Activated CD8-positive, alpha-beta T cell treated with anti-CD3 and anti-CD28 coated beads for 36 hours (primary cell): ENCODE data around the gene ZNF678. TPM values are rescaled to one million over a fixed set of nuclear protein-coding genes. Genes with fewer than 3 reads are reported as not detected.
A peak's percentile ranks its signal among the peaks of the same experiment; 100 is the strongest.

ENCODE experiments used
- ATAC-seq: fragments of 200-7000 bp; cut with Tn5 transposase; one replicate; pipeline ENCODE4 v1.10.0; 2021; ENCODE audit warnings: mild to moderate bottlenecking, moderate library complexity
- CTCF ChIA-PET: fragments of 350-600 bp; sonication (Branson Sonifier 250); formaldehyde crosslinking; loops from one replicate; lab custom pipeline; 2021; ENCODE audit warnings: antibody characterized with exemption; lab: Charles Lee
- POLR2A ChIA-PET: fragments of 350-600 bp; sonication (Branson Sonifier 250); formaldehyde crosslinking; loops from one replicate; lab custom pipeline; 2021; ENCODE audit warnings: antibody characterized with exemption; lab: Charles Lee
- DNase-seq: peaks from one replicate; pipeline ENCODE4 v3.0.0-alpha.2; 2020
- H3K27ac Mint-ChIP-seq: one replicate; pipeline ENCODE4 v1.8.0; 2021; ENCODE audit warnings: mild to moderate bottlenecking, mixed read lengths
- H3K27me3 Mint-ChIP-seq: one replicate; pipeline ENCODE4 v1.8.0; 2021; ENCODE audit warnings: mixed read lengths
- H3K36me3 Mint-ChIP-seq: one replicate; pipeline ENCODE4 v1.8.0; 2021; ENCODE audit warnings: low read depth, mixed read lengths
- H3K4me1 Mint-ChIP-seq: one replicate; pipeline ENCODE4 v1.8.0; 2021; ENCODE audit warnings: low read depth, mixed read lengths
- H3K4me3 Mint-ChIP-seq: one replicate; pipeline ENCODE4 v1.8.0; 2021; ENCODE audit warnings: mild to moderate bottlenecking, moderate library complexity, mixed read lengths
- H3K9me3 Mint-ChIP-seq: one replicate; pipeline ENCODE4 v1.8.0; 2021; ENCODE audit warnings: mixed read lengths
- CTCF ChIP-seq: fragments of 200-600 bp; IDR thresholded peaks from one replicate; pipeline ENCODE4 v1.8.0; 2022; ENCODE audit warnings: antibody characterized with exemption, mild to moderate bottlenecking
- intact Hi-C: fragments of 100-400 bp; cut with micrococcal nuclease; formaldehyde crosslinking; loops from one replicate; pipeline ENCODE4 v1.10.0; 2022
- total RNA-seq, 2 experiments: library from RNA; stranded (reverse); gene quantifications; one replicate each; pipeline ENCODE4 v1.2.3, GENCODE V29; 2021

ZNF678 gene
- total RNA-seq, 2 experiments from 2014 or later, result 6.7 to 7.4 TPM

DNA sequence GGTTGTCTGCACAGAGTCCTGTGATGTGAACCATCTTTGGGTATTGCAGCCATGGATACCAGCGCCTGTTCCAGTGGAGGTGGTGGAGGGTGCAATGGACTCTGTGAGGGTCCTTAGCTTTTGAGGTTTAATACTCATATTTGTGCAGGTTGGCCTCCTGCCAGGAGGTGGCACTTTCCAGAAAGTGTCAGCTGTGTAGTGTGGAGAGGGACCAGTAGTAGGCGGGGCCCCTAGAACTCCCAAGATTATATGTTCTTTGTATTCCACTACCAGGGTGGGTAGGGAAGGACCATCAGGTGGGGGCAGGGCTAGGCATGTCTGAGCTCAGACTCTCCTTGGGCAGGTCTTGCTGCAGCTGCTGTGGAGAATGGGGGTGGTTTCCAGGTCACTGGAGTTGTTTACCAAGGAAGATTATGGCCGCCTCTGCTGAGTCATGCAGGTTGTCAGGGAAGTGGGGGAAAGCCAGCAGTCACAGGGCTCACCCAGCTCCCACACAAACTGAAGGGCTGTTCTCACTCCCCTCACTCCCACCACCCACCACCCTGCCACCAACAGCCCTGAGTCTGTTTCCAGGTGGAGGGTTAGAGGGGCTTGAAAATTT lies 31.2 kb upstream of the ZNF678 start:
- ChIA-PET POLR2A (interaction anchor here (0.7 kb wide), 1 partner anchor 10 kb away, joined by 3 read pairs; no protein-coding TSS in a partner anchor), CTCF (no interaction called here)
- intact Hi-C loops, result no loop called here
- ATAC-seq (no peak), DNase-seq (no peak)
- Mint-ChIP-seq H3K4me1 (no peaks in the 10 kb centered on the region), H3K27me3 (no peaks in the 10 kb centered on the region), H3K36me3 (peaks cover 7% of the 10 kb centered on the region), H3K27ac (no peak overlapping the region), H3K9me3 (peaks cover 53% of the 10 kb centered on the region), H3K4me3 (no peak overlapping the region)
- no peak for TF ChIP-seq CTCF

DNA sequence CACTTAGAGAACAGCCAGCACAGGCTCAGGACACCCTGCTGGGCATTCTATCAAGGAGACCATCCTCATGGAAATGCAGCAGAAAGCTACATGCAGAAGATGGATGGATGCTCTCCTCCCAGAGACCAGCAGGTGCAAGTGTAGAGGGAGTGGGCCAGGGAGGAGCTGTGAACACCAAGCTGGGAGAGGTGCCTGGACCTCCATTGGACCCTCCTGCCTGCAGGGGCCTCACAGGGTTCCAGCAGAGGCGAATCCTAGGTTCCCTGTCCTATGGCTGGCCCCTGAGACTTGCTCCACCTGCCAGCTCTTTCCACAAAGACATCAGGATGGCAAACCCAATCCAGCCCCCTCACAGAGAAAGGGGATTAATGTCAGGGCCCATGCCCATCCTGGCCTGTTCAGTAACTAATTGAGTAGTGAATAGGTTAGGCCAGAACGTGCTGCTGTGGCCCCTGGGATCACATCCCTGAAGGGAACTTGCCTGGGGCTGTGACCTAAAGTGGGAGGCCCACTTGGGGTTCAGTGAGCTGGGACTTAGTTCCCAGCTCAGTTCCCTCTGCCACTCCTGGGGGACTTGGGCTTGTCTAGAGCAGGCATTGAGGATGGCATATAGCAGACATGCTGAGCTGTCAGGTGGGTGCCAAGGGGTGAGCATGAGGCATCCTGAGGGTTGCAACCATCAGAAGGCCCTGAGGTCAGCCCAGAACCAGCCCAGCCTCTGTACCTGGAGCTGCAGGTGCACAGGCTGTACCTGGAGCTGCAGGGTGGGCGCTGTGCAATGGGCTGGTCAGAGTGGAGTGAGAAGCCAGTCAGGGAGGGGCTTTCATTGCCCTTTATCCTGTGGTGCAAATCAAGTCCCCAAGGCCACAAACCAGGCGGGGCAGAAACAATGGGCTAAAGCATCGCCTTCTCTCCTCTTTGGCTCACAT lies 22.9 kb upstream of the ZNF678 start:
- ATAC-seq (no peak), DNase-seq (no peak)
- H3K9me3 Mint-ChIP-seq, result peaks cover under 1% of the 10 kb centered on the region
- H3K4me3 Mint-ChIP-seq, result no peak overlapping the region
- H3K27ac Mint-ChIP-seq, result no peak overlapping the region
- no peaks in the 10 kb centered on the region for H3K36me3 Mint-ChIP-seq
- TF ChIP-seq CTCF, result no peak
- H3K27me3 Mint-ChIP-seq, result no peaks in the 10 kb centered on the region
- peaks cover 7% of the 10 kb centered on the region for H3K4me1 Mint-ChIP-seq
- ChIA-PET CTCF (interaction anchor here (1.0 to 1.1 kb wide), 2 partner anchors 23 to 58 kb away, joined by 3 read pairs; partner anchors contain the start of gene ZNF678), POLR2A (interaction anchor here (1.9 kb wide), 1 partner anchor 28 kb away, joined by 4 read pairs; no protein-coding TSS in a partner anchor)
- intact Hi-C loops, result no loop called here

DNA sequence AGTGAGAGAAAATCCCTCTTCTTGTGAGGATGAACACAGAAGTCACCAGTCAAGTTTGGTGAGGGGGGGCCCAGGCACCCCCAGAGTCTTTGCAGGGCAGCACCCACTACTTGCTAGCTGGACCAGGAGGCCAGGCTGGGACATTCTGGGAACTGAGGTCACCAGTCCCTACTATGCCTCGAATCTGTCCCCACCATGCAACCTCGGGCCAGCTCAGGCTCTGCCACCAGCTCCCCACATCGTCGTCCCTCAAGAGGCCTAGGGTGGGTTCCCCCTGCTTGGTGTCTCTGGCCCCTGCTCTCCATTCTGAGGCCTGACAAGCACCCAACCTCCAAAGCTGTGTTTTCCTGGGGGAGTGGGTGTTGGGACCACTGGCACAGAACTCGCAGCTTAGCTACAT lies 22.2 kb upstream of the ZNF678 start:
- POLR2A ChIA-PET, result interaction anchor here (1.6 to 1.9 kb wide), 2 partner anchors 23 to 27 kb away, joined by 4 to 7 read pairs; no protein-coding TSS in a partner anchor
- no peaks in the 10 kb centered on the region for H3K36me3 Mint-ChIP-seq
- no peaks in the 10 kb centered on the region for H3K27me3 Mint-ChIP-seq
- H3K27ac Mint-ChIP-seq, result no peak overlapping the region
- DNase-seq (no peak), ATAC-seq (no peak)
- CTCF ChIA-PET, result interaction anchor here (1.0 kb wide), 1 partner anchor 59 kb away, joined by 3 read pairs; no protein-coding TSS in a partner anchor
- H3K4me1 Mint-ChIP-seq, result peaks cover 7% of the 10 kb centered on the region
- peak overlapping the region; percentile 52 for H3K4me3 Mint-ChIP-seq
- no peak for TF ChIP-seq CTCF
- intact Hi-C loops, result no loop called here
- no peaks in the 10 kb centered on the region for H3K9me3 Mint-ChIP-seq

DNA sequence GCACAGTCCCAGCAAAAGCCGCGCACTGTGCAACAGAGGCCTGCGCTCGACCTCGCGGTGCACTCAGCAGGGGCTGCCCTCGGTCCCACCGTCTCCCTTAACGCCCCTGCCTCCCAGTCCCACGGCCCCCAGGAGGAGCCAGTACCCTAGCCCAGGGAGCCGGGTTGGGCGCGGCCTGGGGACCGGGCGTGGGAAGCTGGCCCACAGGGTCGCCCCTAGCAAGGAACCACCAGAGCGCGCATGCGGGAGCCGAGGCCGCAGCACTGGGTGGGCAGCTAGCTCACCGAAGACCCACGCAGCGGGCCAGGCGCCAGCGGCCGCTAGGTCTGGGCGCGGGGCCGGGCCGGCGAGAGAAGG lies 21.6 kb upstream of the ZNF678 start:
- H3K9me3 Mint-ChIP-seq, result no peaks in the 10 kb centered on the region
- H3K36me3 Mint-ChIP-seq, result no peaks in the 10 kb centered on the region
- no peaks in the 10 kb centered on the region for H3K27me3 Mint-ChIP-seq
- no peak overlapping the region for H3K27ac Mint-ChIP-seq
- ATAC-seq, result no peak
- no peak for TF ChIP-seq CTCF
- CTCF ChIA-PET, result interaction anchor here (1.8 kb wide), 1 partner anchor 18 kb away, joined by 13 read pairs; no protein-coding TSS in a partner anchor
- POLR2A ChIA-PET, result interaction anchor here (1.6 to 1.9 kb wide), 2 partner anchors 22 to 26 kb away, joined by 4 to 7 read pairs; no protein-coding TSS in a partner anchor
- H3K4me1 Mint-ChIP-seq, result peaks cover 7% of the 10 kb centered on the region
- DNase-seq, result no peak
- intact Hi-C loops, result no loop called here
- H3K4me3 Mint-ChIP-seq, result peak overlapping the region; percentile 52
